Frontal cortex (tissue), 4 donors: ENCODE results near the gene PEA15. TPM values are rescaled to one million over a fixed set of nuclear protein-coding genes. Genes with fewer than 3 reads are reported as not detected.
A peak's percentile ranks its signal among the peaks of the same experiment; 100 is the strongest.

ENCODE experiments used
- DNase-seq, 2 donors: peaks; one replicate each; pipeline ENCODE4 v3.0.0; 2012; ENCODE audit warnings: low spot score in 2 of 2
- FAIRE-seq: peaks from 2 replicates; lab custom pipeline; 2012; peaks lifted over from hg19 to GRCh38; lab: Jason Lieb, UNC
- total RNA-seq: library from RNA; depleted of rRNA; stranded (reverse); fragments of >200 nt; gene quantifications from one replicate; pipeline ENCODE4 v1.2.3, GENCODE V29; 2014
- donor health status: control.
- donor health status: control.
- donor health status: control.

Gene PEA15
- total RNA-seq, 1 donor from 2014 or later: 84.4 TPM

GRCh38 chr1:160177667-160178066 is 27.5 kb upstream of the PEA15 start:
- FAIRE-seq: no peak
- no peak for DNase-seq

- FAIRE-seq (no peak), DNase-seq (no peak)
These were observed 26.5 kb upstream of the PEA15 start for GRCh38 chr1:160178731-160179130.

DNA sequence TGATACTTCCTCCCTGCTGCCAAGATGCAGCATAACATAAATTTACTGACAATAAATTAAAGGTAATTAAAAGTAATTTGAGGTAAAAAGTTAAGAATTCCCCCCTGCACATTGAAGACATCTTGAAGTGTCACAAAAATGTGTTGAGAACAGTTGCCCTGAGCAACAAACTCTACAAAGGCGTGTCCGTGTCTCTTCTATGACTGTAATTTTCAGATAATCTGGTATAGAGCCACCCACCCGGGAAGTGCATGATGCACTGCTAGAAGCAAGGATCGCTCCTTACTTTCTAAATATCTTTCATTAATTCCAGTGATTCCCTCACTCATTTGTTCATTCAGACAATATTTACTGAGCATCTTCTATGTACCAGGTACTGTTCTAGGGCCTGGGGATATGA is 25.8 kb upstream of the PEA15 start:
- no peak for FAIRE-seq

DNA sequence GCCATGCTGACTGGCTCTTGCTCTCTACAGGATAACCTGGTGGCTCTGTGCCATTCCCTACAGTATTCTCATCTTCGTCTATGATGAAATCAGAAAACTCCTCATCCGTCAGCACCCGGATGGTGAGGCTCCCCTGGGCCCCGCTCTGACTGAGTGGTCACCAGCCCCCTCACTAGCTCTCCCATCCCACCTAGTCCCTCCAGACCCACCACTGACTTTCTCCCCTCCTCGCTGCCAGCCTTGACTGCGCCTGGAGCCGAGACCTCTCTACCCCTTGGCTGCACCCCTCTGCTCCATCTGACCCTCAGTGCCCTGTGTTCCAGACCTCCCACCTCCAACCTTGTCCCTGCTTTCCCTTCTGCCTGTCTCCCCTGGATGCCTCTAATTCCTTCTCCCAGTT is 18.9 kb upstream of the PEA15 start:
- FAIRE-seq: no peak
- no peak for DNase-seq

More for the DNA sequence above, 25.8 kb upstream of the PEA15 start:
- DNase-seq: no peak

- FAIRE-seq (no peak), DNase-seq (no peak)
These were observed 18.5 kb upstream of the PEA15 start for GRCh38 chr1:160186729-160187128.

GRCh38 chr1:160187407-160187806 is 17.8 kb upstream of the PEA15 start:
- DNase-seq (no peak), FAIRE-seq (no peak)

DNA sequence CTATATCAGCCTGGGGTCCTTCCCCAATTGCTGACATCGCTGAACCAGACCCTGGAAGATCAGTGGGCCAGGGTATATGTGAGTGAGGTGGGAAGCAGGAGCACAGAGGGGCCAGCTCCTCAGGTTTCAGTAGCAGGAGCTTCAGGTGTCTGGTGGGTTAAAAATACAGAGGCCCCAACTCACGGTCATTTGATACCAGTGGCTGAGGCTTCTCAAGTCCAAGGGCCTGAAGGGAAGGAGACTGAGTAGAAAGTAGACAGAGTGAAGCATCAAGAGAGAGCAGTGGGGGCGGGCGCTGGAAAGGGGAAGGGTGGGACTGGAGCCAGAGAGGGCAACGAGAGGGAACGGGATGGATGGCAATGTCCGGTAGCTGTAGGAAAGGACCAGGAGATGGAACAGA is 16.8 kb upstream of the PEA15 start:
- FAIRE-seq (no peak), DNase-seq (no peak)

- no peak for FAIRE-seq
- DNase-seq: peak in 1 of 2 donors; percentile 45
These were observed 15.2 kb upstream of the PEA15 start, which contains the start of gene CASQ1 for GRCh38 chr1:160189649-160190625. CASQ1 (plus strand) TSS chr1:160190575; CDS start chr1:160190752, 177 bp downstream.

- no peak for DNase-seq
- no peak for FAIRE-seq
These were observed 13.4 kb upstream of the PEA15 start for GRCh38 chr1:160191756-160192155.

DNA sequence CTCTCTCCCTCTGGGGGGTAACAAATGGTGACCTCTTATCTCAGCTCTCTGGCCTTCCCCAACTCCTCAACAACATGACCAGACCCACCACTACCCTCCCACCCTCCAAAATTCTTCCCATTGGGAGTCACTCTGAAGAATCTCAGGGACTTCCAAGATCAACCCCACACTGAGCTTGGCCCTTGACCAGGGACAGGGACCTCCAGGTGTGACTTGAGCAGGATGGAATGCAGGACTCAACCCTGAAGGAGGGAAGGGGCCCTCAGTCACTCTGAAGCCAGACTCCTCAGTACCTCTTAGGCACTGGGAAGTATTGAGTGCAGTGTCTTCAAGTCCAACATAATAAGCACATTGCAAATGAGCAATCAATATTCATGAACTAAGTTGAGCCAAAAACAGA is 12.9 kb upstream of the PEA15 start:
- FAIRE-seq (no peak), DNase-seq (no peak)

GRCh38 chr1:160193091-160193819 is 11.9 kb upstream of the PEA15 start:
- DNase-seq: peak in 1 of 2 donors; percentile 75
- FAIRE-seq: no peak

DNA sequence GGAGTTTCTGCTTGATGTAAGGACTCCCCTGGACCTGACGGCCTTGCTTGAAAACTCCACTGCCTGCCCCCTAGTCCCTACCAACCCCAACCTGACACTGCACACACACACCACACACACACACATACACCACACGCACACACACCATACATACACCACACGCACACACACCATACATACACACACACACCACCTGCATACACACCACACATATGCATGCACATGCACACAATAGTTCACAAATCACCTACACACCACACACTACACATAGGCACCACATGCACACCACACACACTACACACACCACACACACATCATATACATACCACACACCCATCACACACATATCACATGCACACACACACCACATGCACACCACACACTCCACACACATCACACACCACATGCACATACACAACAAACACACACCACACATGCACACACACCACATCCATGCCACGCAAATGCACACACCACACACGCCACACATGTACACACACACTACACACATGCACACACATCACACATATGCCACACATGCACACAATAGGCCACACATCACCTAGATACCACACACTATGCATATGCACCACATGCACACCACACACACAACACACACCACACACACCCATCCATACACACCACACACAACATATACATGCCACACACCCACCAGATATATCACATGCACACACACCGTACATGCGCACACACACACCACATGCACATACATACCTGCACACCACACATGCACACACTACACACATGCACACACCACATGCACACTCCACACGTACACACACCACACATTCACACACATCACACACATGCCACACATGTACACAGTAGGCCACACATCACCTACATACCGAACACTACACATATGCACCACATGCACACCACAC is 11.1 kb upstream of the PEA15 start:
- DNase-seq (no peak), FAIRE-seq (no peak)

DNA sequence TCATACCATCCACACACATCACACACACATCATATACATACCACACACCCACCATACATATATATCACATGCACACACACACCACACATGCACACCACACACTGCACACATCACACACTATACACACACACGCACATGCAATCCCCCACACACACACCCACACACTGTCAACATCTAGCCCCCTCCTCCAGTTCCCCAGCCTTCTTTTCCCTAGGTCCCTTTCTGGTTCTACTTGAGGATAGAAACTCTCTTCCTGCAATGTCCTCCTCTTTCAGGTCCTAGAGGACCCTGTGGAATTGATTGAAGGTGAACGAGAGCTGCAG is 10.5 kb upstream of the PEA15 start:
- no peak for FAIRE-seq

GRCh38 chr1:160196143-160196542 is 9.0 kb upstream of the PEA15 start:
- DNase-seq (no peak), FAIRE-seq (no peak)

More for the DNA sequence above, 10.5 kb upstream of the PEA15 start:
- no peak for DNase-seq

DNA sequence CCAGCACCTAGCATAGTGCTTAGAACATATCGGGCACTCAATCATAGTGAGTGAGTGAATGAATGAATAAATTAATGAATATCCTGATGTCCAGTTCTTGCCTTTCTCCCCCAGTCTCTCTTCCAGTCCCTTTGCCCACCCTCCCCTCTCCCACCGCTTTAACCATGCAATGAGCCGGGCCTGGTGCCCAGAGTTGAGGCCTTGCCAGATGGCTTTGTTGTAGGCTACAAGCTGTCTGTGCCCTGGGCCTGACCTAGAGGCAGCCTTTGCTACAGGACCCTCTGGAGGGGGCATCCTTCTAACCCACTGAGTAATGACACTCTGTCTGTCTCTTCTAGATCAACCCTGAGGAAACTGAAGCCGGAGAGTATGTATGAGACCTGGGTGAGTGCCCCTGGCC is 8.0 kb upstream of the PEA15 start:
- DNase-seq: no peak

DNA sequence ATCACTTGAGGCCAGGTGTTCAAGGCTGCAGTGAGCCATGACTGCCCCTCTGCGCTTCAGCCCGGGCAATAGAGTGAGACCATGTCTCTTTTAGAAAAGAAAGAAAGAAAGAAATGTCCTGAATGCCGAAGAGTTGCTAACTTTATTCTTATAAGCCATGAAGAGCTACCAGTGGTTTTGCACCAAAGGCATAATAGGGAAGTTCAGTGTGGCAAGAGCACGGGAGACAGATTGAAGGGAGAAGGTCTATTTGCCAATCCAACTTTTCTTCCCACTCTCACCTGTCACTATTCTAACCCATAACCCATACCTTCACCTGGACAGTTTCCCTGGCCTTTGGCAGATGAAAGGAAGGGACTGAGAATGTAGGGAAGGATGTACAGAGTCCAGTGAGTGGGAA is 4.4 kb upstream of the PEA15 start:
- no peak for FAIRE-seq
- DNase-seq: no peak

More for the DNA sequence above, 8.0 kb upstream of the PEA15 start:
- FAIRE-seq: no peak

DNA sequence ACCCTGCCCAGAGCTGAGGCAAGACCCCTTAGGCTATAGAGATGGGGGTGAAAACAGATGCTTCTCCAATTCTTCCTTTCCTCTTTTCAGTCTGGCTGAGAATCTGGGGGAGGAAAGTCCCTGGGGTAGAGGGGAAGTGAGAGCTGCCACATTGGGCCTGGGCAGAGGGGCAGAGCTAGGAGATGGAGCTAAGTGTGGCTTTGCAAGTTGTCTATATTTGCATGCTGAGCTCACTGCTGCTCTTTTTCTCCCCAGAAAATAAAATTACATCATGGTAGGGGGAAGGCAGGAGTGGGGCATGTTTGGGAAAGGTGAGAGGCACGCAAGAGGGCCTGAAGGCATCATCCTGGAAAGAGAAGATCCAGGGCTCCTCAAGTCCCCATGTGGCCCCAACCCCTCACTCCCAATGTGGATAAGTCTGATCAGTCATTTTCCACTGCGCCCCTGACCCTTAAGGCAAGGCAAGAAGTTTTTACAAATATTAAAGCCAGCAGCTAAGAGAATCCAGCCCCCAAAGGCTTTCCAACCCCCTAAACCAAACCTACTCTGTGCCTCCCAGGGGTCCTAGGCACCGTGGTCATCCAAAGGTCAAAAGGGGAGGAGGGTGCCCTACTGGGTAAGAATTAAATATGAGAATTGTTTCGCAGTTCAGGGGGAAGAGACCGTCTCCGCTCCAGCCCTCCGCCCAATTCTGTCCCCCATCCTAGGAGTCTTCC is 500 bp upstream of the PEA15 start:
- peak in 1 of 2 donors; percentile 42 for DNase-seq
- no peak for FAIRE-seq

- DNase-seq: peak; percentile 47 to 71
- FAIRE-seq: no peak
These were observed 829 bp downstream of the PEA15 start for GRCh38 chr1:160206036-160206389.

GRCh38 chr1:160206421-160207117 is 1.4 kb downstream of the PEA15 start:
- FAIRE-seq (no peak), DNase-seq (peak in 1 of 2 donors; percentile 42)
